ENCODE results near the gene CD47.

CD47 gene

DNA sequence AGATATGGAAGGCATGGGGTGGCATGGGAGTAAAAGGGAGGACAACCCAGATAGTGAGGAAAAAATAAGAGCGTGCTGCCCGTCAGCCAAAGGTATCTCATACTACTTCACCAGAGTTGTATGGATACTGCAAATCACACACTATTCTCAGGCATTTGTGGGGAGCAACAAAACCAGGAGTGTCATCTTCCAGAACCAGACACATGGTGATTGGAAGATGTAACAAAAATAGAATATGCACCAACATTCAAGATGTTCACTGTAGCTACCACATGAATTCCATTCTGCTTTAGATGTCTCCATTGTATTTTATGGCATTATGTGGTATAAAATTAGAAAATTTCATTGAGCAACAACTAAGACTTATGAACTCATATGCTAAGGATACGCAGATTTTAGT, 34.9 kb downstream of the CD47 start:
- 94 to 100% methylated on average over 2 of the region's 3 CpGs for WGBS, 2 experiments
- H3K27me3 ChIP-seq (ENCODE audit: control insufficient read depth, insufficient read depth, low read length, poor library complexity, severe bottlenecking), result no peaks in the 10 kb centered on the region
- H3K4me1 ChIP-seq (ENCODE audit: control insufficient read depth, insufficient read depth, low read length), result no peaks in the 10 kb centered on the region
- no peaks in the 10 kb centered on the region for H3K9me3 ChIP-seq (ENCODE audit: control insufficient read depth, low read length)
- no peak overlapping the region for H3K4me3 ChIP-seq (ENCODE audit: insufficient read depth, low read depth, low read length)
- no peak overlapping the region for H3K27ac ChIP-seq (ENCODE audit: insufficient read depth, low read depth, low read length, poor library complexity, severe bottlenecking)
- H3K36me3 ChIP-seq (ENCODE audit: control insufficient read depth, insufficient read depth, low read length), result no peaks in the 10 kb centered on the region

DNA sequence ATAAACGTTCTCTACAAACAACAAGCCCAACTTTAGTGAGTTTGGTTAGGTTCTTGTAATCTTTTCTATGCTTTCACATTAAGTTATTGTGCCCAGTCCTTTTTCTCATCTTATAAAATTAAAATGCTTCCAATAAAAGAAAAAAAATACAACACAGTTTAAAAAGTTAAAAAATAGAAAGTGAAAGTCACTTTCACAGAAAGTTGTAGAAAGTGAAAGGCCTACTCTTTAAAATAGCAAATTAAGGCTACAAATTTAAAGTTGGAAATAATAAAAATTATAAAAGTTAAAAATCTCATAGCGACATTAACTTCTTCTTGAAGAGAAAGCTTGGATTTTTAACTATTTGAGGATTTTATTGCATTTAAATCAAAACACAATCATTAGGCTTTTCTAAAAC, 35.9 kb downstream of the CD47 start:
- no peak overlapping the region for H3K4me3 ChIP-seq (ENCODE audit: insufficient read depth, low read depth, low read length)
- no CpG with 5 or more reads among the region's 2 CpGs for WGBS, 2 experiments
- H3K36me3 ChIP-seq (ENCODE audit: control insufficient read depth, insufficient read depth, low read length), result no peaks in the 10 kb centered on the region
- no peaks in the 10 kb centered on the region for H3K4me1 ChIP-seq (ENCODE audit: control insufficient read depth, insufficient read depth, low read length)
- no peaks in the 10 kb centered on the region for H3K9me3 ChIP-seq (ENCODE audit: control insufficient read depth, low read length)
- no peak overlapping the region for H3K27ac ChIP-seq (ENCODE audit: insufficient read depth, low read depth, low read length, poor library complexity, severe bottlenecking)
- no peaks in the 10 kb centered on the region for H3K27me3 ChIP-seq (ENCODE audit: control insufficient read depth, insufficient read depth, low read length, poor library complexity, severe bottlenecking)

DNA sequence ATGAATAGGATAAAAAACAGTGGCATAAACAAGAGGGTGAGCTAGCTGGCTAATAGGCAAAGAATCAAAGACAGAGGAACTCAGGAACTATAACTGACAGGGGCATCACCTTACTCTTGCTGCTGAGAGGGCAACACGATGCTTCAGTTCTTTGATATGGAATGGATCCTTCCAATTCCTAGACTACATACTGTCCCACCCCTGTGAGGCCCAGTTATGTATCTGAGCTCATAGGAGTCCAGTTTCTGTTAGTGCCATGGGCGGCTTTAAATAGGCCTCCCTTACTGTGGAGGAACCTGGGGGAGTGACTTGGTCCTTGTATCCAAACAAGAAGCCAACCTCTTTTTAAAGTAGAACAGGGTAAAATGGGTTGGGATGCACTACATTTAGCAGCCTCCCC, 37.3 kb downstream of the CD47 start:
- Histone ChIP-seq H3K4me3 (ENCODE audit: insufficient read depth, low read depth, low read length) (no peak overlapping the region), H3K9me3 (ENCODE audit: control insufficient read depth, low read length) (no peaks in the 10 kb centered on the region), H3K36me3 (ENCODE audit: control insufficient read depth, insufficient read depth, low read length) (no peaks in the 10 kb centered on the region), H3K4me1 (ENCODE audit: control insufficient read depth, insufficient read depth, low read length) (no peaks in the 10 kb centered on the region), H3K27ac (ENCODE audit: insufficient read depth, low read depth, low read length, poor library complexity, severe bottlenecking) (no peak overlapping the region), H3K27me3 (ENCODE audit: control insufficient read depth, insufficient read depth, low read length, poor library complexity, severe bottlenecking) (no peaks in the 10 kb centered on the region)
- 96% methylated on average over 2 of the region's 2 CpGs for WGBS, 2 experiments

DNA sequence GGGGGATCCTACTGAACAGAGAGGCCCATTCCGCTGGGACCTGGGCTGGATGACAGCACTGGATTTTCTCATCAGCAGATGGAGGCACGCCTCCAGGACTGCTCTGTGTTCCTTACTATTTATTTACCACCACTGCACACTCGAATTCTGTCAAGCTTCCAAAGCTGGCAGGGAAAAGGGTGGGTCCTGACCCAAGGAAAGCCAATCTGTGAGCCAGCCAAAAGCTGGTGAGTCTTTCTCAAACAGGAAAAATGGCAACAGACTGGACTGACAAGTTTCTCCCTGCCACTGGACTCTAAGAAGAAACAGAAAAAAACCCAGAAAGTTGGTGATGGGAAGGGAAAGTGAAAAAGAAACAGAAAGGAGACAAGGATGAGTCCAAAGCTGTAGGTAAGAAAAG, 37.8 kb downstream of the CD47 start:
- Histone ChIP-seq H3K27me3 (ENCODE audit: control insufficient read depth, insufficient read depth, low read length, poor library complexity, severe bottlenecking) (no peaks in the 10 kb centered on the region), H3K4me1 (ENCODE audit: control insufficient read depth, insufficient read depth, low read length) (no peaks in the 10 kb centered on the region), H3K4me3 (ENCODE audit: insufficient read depth, low read depth, low read length) (no peak overlapping the region), H3K9me3 (ENCODE audit: control insufficient read depth, low read length) (no peaks in the 10 kb centered on the region), H3K36me3 (ENCODE audit: control insufficient read depth, insufficient read depth, low read length) (no peaks in the 10 kb centered on the region), H3K27ac (ENCODE audit: insufficient read depth, low read depth, low read length, poor library complexity, severe bottlenecking) (no peak overlapping the region)
- 91 to 100% methylated on average over 3 of the region's 3 CpGs for WGBS, 2 experiments

DNA sequence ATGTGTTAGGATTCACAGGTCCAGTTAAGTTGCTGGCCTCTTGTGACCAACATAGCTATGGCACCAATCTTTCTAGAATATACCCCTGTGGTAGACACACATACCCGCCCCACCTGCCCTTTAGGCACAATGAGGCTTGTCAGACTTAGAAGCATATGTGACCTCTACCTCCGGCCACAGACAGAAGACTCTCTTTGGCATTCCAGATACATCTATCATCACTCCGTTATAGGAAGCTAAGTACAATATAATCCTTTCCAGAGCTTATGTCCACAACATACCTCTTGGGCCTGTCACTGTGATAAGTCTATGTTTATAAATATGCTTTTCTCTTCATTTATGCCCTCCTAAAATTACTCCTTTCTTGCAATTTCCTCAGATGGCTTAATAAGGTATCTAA, 39.8 kb downstream of the CD47 start:
- Histone ChIP-seq H3K27ac (ENCODE audit: insufficient read depth, low read depth, low read length, poor library complexity, severe bottlenecking) (no peak overlapping the region), H3K9me3 (ENCODE audit: control insufficient read depth, low read length) (no peaks in the 10 kb centered on the region), H3K36me3 (ENCODE audit: control insufficient read depth, insufficient read depth, low read length) (no peaks in the 10 kb centered on the region), H3K4me3 (ENCODE audit: insufficient read depth, low read depth, low read length) (no peak overlapping the region), H3K27me3 (ENCODE audit: control insufficient read depth, insufficient read depth, low read length, poor library complexity, severe bottlenecking) (no peaks in the 10 kb centered on the region), H3K4me1 (ENCODE audit: control insufficient read depth, insufficient read depth, low read length) (no peaks in the 10 kb centered on the region)
- 89 to 98% methylated on average over 3 of the region's 3 CpGs for WGBS, 2 experiments

DNA sequence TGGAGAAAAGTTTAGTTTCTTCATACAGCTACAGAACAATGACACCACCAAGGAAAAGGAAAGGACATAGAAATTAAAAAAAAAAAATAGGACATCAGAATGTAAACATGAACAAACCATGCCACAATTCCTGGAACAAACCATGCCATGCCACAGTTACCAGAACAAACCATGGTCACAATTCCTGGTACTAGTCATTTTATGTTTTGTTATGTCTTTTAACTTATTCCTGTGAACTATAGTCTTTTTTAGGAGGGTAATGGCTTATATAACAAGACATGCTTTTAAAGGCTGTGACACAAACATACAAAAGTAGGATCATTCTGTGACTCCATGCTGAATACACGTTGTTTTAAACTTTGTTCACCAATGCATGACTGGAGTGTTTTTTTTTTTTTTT, 42.8 kb downstream of the CD47 start:
- Histone ChIP-seq H3K27ac (ENCODE audit: insufficient read depth, low read depth, low read length, poor library complexity, severe bottlenecking) (no peak overlapping the region), H3K4me3 (ENCODE audit: insufficient read depth, low read depth, low read length) (no peak overlapping the region), H3K4me1 (ENCODE audit: control insufficient read depth, insufficient read depth, low read length) (peaks cover 3% of the 10 kb centered on the region), H3K9me3 (ENCODE audit: control insufficient read depth, low read length) (no peaks in the 10 kb centered on the region), H3K27me3 (ENCODE audit: control insufficient read depth, insufficient read depth, low read length, poor library complexity, severe bottlenecking) (no peaks in the 10 kb centered on the region), H3K36me3 (ENCODE audit: control insufficient read depth, insufficient read depth, low read length) (no peaks in the 10 kb centered on the region)
- WGBS, 2 experiments, result 86 to 91% methylated on average over 1 of the region's 1 CpG

DNA sequence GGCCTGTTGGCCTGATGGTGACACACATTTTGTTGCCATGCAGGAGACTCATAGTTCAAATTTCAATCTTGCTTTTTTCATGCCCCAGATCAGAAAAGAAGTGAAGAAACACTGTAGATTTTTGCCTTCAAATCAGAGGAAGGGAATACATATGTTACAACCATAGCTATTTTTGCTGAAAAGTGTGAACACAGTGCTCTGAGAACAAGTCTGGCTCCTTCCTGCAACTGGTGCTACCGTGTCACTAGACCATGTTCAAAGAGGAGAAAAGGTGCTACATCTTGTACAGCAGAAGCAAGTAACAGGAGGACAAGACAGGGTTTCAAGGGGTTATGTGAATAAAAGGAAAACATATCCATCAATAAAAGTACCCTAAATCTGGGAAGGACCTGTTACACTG, 44.6 kb downstream of the CD47 start:
- Histone ChIP-seq H3K4me1 (ENCODE audit: control insufficient read depth, insufficient read depth, low read length) (peaks cover 3% of the 10 kb centered on the region), H3K27ac (ENCODE audit: insufficient read depth, low read depth, low read length, poor library complexity, severe bottlenecking) (no peak overlapping the region), H3K9me3 (ENCODE audit: control insufficient read depth, low read length) (no peaks in the 10 kb centered on the region), H3K36me3 (ENCODE audit: control insufficient read depth, insufficient read depth, low read length) (no peaks in the 10 kb centered on the region), H3K4me3 (ENCODE audit: insufficient read depth, low read depth, low read length) (no peak overlapping the region), H3K27me3 (ENCODE audit: control insufficient read depth, insufficient read depth, low read length, poor library complexity, severe bottlenecking) (no peaks in the 10 kb centered on the region)
- 94 to 98% methylated on average over 1 of the region's 1 CpG for WGBS, 2 experiments

DNA sequence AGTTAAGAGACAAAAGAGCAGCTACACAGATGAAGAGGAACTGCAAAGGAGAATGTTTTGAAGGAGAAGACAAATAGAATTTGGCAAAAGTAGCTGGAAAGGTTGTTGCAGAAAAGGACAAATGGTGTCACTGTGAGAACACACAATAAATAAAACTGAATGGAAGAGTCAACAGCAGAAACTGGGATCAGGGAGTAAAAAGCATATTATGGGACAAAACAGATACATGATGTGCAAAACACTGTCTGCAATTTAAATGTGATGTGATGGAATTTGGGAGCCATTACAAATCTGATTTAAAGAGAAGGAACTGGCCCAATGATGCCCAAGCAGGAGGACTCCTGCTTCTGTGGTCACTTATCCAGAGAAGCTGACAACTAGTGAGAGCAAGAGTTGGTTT, 46.1 kb downstream of the CD47 start:
- no peaks in the 10 kb centered on the region for H3K27me3 ChIP-seq (ENCODE audit: control insufficient read depth, insufficient read depth, low read length, poor library complexity, severe bottlenecking)
- H3K4me3 ChIP-seq (ENCODE audit: insufficient read depth, low read depth, low read length), result no peak overlapping the region
- H3K4me1 ChIP-seq (ENCODE audit: control insufficient read depth, insufficient read depth, low read length), result peaks cover 3% of the 10 kb centered on the region
- H3K27ac ChIP-seq (ENCODE audit: insufficient read depth, low read depth, low read length, poor library complexity, severe bottlenecking), result no peak overlapping the region
- no peaks in the 10 kb centered on the region for H3K36me3 ChIP-seq (ENCODE audit: control insufficient read depth, insufficient read depth, low read length)
- H3K9me3 ChIP-seq (ENCODE audit: control insufficient read depth, low read length), result no peaks in the 10 kb centered on the region

DNA sequence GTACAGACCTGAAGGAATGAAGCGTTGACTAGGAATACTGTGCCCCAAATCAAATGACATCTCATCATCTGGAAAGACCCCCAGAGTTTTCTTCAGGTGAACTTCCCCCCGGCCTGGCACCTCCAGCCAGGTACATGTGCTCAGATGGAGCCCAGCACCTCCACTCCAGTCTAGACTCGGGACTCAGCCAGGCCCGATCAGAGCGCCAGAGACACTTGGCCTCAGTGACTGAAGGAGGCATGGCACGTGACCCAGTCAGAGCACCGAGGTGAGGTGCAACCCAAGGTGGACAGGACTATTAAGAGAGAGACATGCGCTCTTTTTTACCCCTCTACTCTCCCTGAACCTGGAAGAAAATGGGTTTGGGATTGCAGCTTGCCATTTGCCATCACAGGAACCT, 48.5 kb downstream of the CD47 start:
- Histone ChIP-seq H3K4me1 (ENCODE audit: control insufficient read depth, insufficient read depth, low read length) (peaks cover 7% of the 10 kb centered on the region), H3K36me3 (ENCODE audit: control insufficient read depth, insufficient read depth, low read length) (no peaks in the 10 kb centered on the region), H3K9me3 (ENCODE audit: control insufficient read depth, low read length) (no peaks in the 10 kb centered on the region), H3K4me3 (ENCODE audit: insufficient read depth, low read depth, low read length) (no peak overlapping the region), H3K27ac (ENCODE audit: insufficient read depth, low read depth, low read length, poor library complexity, severe bottlenecking) (no peak overlapping the region), H3K27me3 (ENCODE audit: control insufficient read depth, insufficient read depth, low read length, poor library complexity, severe bottlenecking) (no peaks in the 10 kb centered on the region)
- 86 to 90% methylated on average over 8 of the region's 8 CpGs for WGBS, 2 experiments

DNA sequence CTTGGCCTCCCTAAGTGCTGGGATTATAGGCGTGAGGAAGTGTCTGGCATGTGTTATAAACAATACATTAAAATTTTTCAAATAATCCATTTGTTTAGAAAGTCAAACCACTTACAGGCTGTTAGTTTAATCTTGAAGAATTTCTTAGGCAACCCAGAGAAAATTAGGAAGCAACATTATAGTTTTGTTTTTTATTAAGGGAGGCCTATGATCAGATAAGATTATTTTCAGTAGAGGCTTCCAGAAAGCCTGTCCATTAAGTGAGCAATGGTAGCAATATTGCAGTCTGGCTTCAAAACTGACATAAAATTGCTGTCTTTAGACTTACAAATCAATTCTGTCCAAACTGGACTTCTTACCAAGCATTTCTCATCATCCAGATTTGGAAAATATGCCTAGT, 49.6 kb downstream of the CD47 start:
- no peaks in the 10 kb centered on the region for H3K27me3 ChIP-seq (ENCODE audit: control insufficient read depth, insufficient read depth, low read length, poor library complexity, severe bottlenecking)
- WGBS, 2 experiments, result 83 to 100% methylated on average over 1 of the region's 1 CpG
- no peaks in the 10 kb centered on the region for H3K36me3 ChIP-seq (ENCODE audit: control insufficient read depth, insufficient read depth, low read length)
- H3K27ac ChIP-seq (ENCODE audit: insufficient read depth, low read depth, low read length, poor library complexity, severe bottlenecking), result no peak overlapping the region
- no peak overlapping the region for H3K4me3 ChIP-seq (ENCODE audit: insufficient read depth, low read depth, low read length)
- peaks cover 10% of the 10 kb centered on the region for H3K4me1 ChIP-seq (ENCODE audit: control insufficient read depth, insufficient read depth, low read length)
- no peaks in the 10 kb centered on the region for H3K9me3 ChIP-seq (ENCODE audit: control insufficient read depth, low read length)

DNA sequence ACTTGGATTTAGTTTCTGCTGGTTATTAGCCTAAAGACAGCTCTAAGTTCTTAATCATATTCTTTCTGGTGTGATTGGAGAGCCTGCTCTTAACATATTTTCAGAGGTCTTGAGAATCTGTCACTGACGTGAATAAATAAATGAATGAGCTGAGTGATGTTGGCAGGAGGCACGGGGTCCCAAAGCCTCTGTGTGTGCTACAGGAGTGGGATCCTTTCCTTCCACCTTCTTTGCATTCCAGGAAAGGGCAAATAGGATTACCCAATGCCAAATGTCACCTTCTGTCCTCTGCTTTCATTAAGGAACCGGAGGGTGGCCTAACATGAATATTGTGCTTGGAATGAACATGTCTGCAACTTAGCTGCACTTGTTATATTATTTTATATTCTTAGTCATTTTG, 53.1 kb downstream of the CD47 start:
- H3K9me3 ChIP-seq (ENCODE audit: control insufficient read depth, low read length), result no peaks in the 10 kb centered on the region
- no peaks in the 10 kb centered on the region for H3K27me3 ChIP-seq (ENCODE audit: control insufficient read depth, insufficient read depth, low read length, poor library complexity, severe bottlenecking)
- no peak overlapping the region for H3K4me3 ChIP-seq (ENCODE audit: insufficient read depth, low read depth, low read length)
- WGBS, 2 experiments, result 79 to 86% methylated on average over 3 of the region's 3 CpGs
- peaks cover 7% of the 10 kb centered on the region for H3K4me1 ChIP-seq (ENCODE audit: control insufficient read depth, insufficient read depth, low read length)
- no peak overlapping the region for H3K27ac ChIP-seq (ENCODE audit: insufficient read depth, low read depth, low read length, poor library complexity, severe bottlenecking)
- H3K36me3 ChIP-seq (ENCODE audit: control insufficient read depth, insufficient read depth, low read length), result no peaks in the 10 kb centered on the region
